Glutamatergic neuron (in vitro differentiated cells): ENCODE data around the gene SOX1. TPM values are rescaled to one million over a fixed set of nuclear protein-coding genes. Genes with fewer than 3 reads are reported as not detected.

Source experiments
- DNase-seq: peaks from one replicate; pipeline ENCODE4 v3.0.0; 2022
- H3K27ac Mint-ChIP-seq: one replicate; pipeline ENCODE4 v1.8.0; 2020; ENCODE audit warnings: mild to moderate bottlenecking, mixed read lengths, inconsistent platforms; ENCODE audit not compliant: unreplicated experiment
- H3K27me3 Mint-ChIP-seq: one replicate; pipeline ENCODE4 v1.8.0; 2020; ENCODE audit warnings: mild to moderate bottlenecking, moderate library complexity, mixed read lengths, inconsistent platforms; ENCODE audit not compliant: unreplicated experiment
- H3K36me3 Mint-ChIP-seq: one replicate; pipeline ENCODE4 v1.8.0; 2020; ENCODE audit warnings: mild to moderate bottlenecking, mixed read lengths, inconsistent platforms; ENCODE audit not compliant: unreplicated experiment
- H3K4me1 Mint-ChIP-seq: one replicate; pipeline ENCODE4 v1.8.0; 2020; ENCODE audit warnings: mild to moderate bottlenecking, low read depth, mixed read lengths, inconsistent platforms; ENCODE audit not compliant: unreplicated experiment
- H3K4me3 Mint-ChIP-seq: one replicate; pipeline ENCODE4 v1.8.0; 2020; ENCODE audit warnings: mild to moderate bottlenecking, mixed read lengths, inconsistent platforms; ENCODE audit not compliant: unreplicated experiment
- H3K9me3 Mint-ChIP-seq: one replicate; pipeline ENCODE4 v1.8.0; 2020; ENCODE audit warnings: mild to moderate bottlenecking, moderate library complexity, mixed read lengths, inconsistent platforms; ENCODE audit not compliant: unreplicated experiment
- CTCF ChIP-seq: fragments of 200-600 bp; sonication (generic); IDR thresholded peaks from one replicate; pipeline ENCODE4 v1.5.0; 2021; ENCODE audit not compliant: partially characterized antibody, unreplicated experiment
- total RNA-seq: library from RNA; stranded (reverse); fragmentation: NEBNext Ultra II Directional; extraction: Animal tissue kit (Norgen Biotek cat#: 25700); gene quantifications from one replicate; pipeline ENCODE4 v1.2.1, GENCODE V29; 2021; ENCODE audit not compliant: unreplicated experiment

SOX1 gene
- total RNA-seq, 1 donor from 2014 or later, result 0.76 TPM

GRCh38 chr13:112110479-112110878, 43.5 kb downstream of the SOX1 start:
- Mint-ChIP-seq H3K4me3 (no peak overlapping the region), H3K9me3 (peaks cover 4% of the 10 kb centered on the region), H3K36me3 (peaks cover 5% of the 10 kb centered on the region), H3K27me3 (peaks cover 11% of the 10 kb centered on the region), H3K4me1 (peaks cover 13% of the 10 kb centered on the region), H3K27ac (no peak overlapping the region)
- no peak for DNase-seq
- TF ChIP-seq CTCF, result no peak

- Mint-ChIP-seq H3K4me3 (no peak overlapping the region), H3K27ac (no peak overlapping the region), H3K9me3 (peaks cover 4% of the 10 kb centered on the region), H3K27me3 (peaks cover 8% of the 10 kb centered on the region), H3K36me3 (peaks cover 5% of the 10 kb centered on the region), H3K4me1 (peaks cover 10% of the 10 kb centered on the region)
- no peak for DNase-seq
- no peak for TF ChIP-seq CTCF
These were observed 44.4 kb downstream of the SOX1 start for GRCh38 chr13:112111239-112111857.

- H3K4me1 Mint-ChIP-seq, result peaks cover 3% of the 10 kb centered on the region
- peaks cover 2% of the 10 kb centered on the region for H3K27me3 Mint-ChIP-seq
- H3K27ac Mint-ChIP-seq, result no peak overlapping the region
These were observed 45.8 kb downstream of the SOX1 start for GRCh38 chr13:112112534-112113276.

GRCh38 chr13:112113348-112113747, 46.4 kb downstream of the SOX1 start:
- Mint-ChIP-seq H3K27ac (no peak overlapping the region), H3K36me3 (peaks cover 5% of the 10 kb centered on the region), H3K27me3 (peaks cover 2% of the 10 kb centered on the region), H3K4me1 (peaks cover 3% of the 10 kb centered on the region), H3K4me3 (no peak overlapping the region), H3K9me3 (peaks cover 4% of the 10 kb centered on the region)
- no peak for DNase-seq
- TF ChIP-seq CTCF, result no peak

More at GRCh38 chr13:112112534-112113276, 45.8 kb downstream of the SOX1 start:
- TF ChIP-seq CTCF, result no peak
- no peak for DNase-seq
- Mint-ChIP-seq H3K9me3 (peaks cover 4% of the 10 kb centered on the region), H3K36me3 (peaks cover 5% of the 10 kb centered on the region), H3K4me3 (no peak overlapping the region)

GRCh38 chr13:112113851-112114250, 46.9 kb downstream of the SOX1 start:
- no peak for TF ChIP-seq CTCF
- H3K36me3 Mint-ChIP-seq, result no peaks in the 10 kb centered on the region
- no peak overlapping the region for H3K27ac Mint-ChIP-seq
- H3K4me1 Mint-ChIP-seq, result no peaks in the 10 kb centered on the region
- no peak overlapping the region for H3K4me3 Mint-ChIP-seq
- peaks cover 2% of the 10 kb centered on the region for H3K9me3 Mint-ChIP-seq
- no peaks in the 10 kb centered on the region for H3K27me3 Mint-ChIP-seq
- no peak for DNase-seq
